ENCODE measurements around the gene SMAD1.

The SMAD1 gene

DNA sequence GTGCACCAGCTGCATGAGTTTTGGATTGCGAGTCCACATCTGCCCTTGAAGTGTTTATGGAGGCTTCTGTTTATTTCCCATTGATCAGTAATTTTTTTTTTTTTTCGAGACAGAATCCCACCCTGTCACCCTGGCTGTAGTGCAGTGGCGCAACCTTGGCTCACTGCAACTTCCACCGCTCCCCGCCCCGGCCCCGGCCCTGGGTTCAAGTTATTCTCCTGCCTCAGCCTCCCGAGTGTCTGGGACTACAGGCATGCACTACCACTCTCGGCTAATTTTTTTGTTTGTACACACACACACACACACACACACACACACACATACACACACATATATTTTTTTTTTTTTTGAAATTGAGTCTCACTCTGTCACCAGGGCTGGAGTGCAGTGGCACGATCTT is 46.1 kb downstream of the SMAD1 start:
- TF ChIP-seq EZH2 (optimal IDR thresholded peaks at IDR 0.05; ENCODE audit: low read depth, low read length): no peak
- TF ChIP-seq EZH2phosphoT487 (IDR thresholded peaks at IDR 0.05; ENCODE audit: low read length): no peak
- TF ChIP-seq, protein P1, sequence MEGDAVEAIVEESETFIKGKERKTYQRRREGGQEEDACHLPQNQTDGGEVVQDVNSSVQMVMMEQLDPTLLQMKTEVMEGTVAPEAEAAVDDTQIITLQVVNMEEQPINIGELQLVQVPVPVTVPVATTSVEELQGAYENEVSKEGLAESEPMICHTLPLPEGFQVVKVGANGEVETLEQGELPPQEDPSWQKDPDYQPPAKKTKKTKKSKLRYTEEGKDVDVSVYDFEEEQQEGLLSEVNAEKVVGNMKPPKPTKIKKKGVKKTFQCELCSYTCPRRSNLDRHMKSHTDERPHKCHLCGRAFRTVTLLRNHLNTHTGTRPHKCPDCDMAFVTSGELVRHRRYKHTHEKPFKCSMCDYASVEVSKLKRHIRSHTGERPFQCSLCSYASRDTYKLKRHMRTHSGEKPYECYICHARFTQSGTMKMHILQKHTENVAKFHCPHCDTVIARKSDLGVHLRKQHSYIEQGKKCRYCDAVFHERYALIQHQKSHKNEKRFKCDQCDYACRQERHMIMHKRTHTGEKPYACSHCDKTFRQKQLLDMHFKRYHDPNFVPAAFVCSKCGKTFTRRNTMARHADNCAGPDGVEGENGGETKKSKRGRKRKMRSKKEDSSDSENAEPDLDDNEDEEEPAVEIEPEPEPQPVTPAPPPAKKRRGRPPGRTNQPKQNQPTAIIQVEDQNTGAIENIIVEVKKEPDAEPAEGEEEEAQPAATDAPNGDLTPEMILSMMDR (IDR thresholded peaks at IDR 0.05; ENCODE audit: low read length): no peak
- no peak overlapping the region for H3K9ac ChIP-seq (ENCODE audit: low read length)
- H3K27me3 ChIP-seq (replicated peaks; ENCODE audit: insufficient read depth, low read length): no peaks in the 10 kb centered on the region
- peaks cover 10% of the 10 kb centered on the region for H3K79me2 ChIP-seq (ENCODE audit: low read length)
- H4K20me1 ChIP-seq (ENCODE audit: insufficient read depth, low read length): no peaks in the 10 kb centered on the region
- no peak overlapping the region for H3K4me2 ChIP-seq (ENCODE audit: low read depth, low read length)
- no peaks in the 10 kb centered on the region for H3K36me3 ChIP-seq (replicated peaks; ENCODE audit: insufficient read depth, low read length)
- no peak overlapping the region for H3K4me3 ChIP-seq (ENCODE audit: low read length)
- H3K9me3 ChIP-seq (replicated peaks; ENCODE audit: insufficient read depth, low read length): no peaks in the 10 kb centered on the region
- H3K27ac ChIP-seq (ENCODE audit: low read length): no peak overlapping the region
- H3K9me2 ChIP-seq (replicated peaks; ENCODE audit: insufficient read depth, low read length): no peaks in the 10 kb centered on the region
- H3K4me1 ChIP-seq (ENCODE audit: low read length): peaks cover 40% of the 10 kb centered on the region
- no peak for DNase-seq
- no peak overlapping the region for H2AFZ ChIP-seq (ENCODE audit: low read length)
- peaks cover 6% of the 10 kb centered on the region; the same call in 1 of the 2 replicates for H3F3A ChIP-seq (ENCODE audit: insufficient read depth, low read length)

DNA sequence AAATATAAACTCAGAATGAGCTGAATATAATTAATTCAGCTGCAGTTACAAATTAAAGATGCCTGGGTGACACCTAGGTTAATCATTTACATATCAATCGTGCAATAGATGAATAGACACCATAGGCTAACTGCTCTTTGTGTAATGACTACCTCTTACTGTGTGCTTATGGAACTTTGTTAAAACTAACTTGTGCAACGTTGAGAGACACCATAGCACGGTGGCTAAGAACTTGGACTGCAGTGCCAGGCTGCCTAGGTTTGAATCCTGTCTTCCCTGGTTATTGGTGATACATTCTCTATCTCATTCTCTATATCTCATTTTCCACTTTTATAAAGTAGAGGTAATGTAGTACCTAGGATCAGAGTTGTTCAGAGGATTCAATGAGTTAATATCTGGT is 46.9 kb downstream of the SMAD1 start:
- TF ChIP-seq, protein P1 (IDR thresholded peaks at IDR 0.05; ENCODE audit: low read length): no peak
- TF ChIP-seq EZH2phosphoT487 (IDR thresholded peaks at IDR 0.05; ENCODE audit: low read length) (no peak), EZH2 (optimal IDR thresholded peaks at IDR 0.05; ENCODE audit: low read depth, low read length) (no peak)
- Histone ChIP-seq H3K9ac (ENCODE audit: low read length) (no peak overlapping the region), H4K20me1 (ENCODE audit: insufficient read depth, low read length) (no peaks in the 10 kb centered on the region), H3K4me2 (ENCODE audit: low read depth, low read length) (no peak overlapping the region), H3F3A (ENCODE audit: insufficient read depth, low read length) (peaks cover 6% of the 10 kb centered on the region; the same call in 1 of the 2 replicates), H3K27ac (ENCODE audit: low read length) (no peak overlapping the region), H2AFZ (ENCODE audit: low read length) (no peak overlapping the region), H3K4me1 (ENCODE audit: low read length) (peaks cover 40% of the 10 kb centered on the region), H3K9me3 (replicated peaks; ENCODE audit: insufficient read depth, low read length) (no peaks in the 10 kb centered on the region), H3K79me2 (ENCODE audit: low read length) (peaks cover 7% of the 10 kb centered on the region), H3K4me3 (ENCODE audit: low read length) (no peak overlapping the region), H3K9me2 (replicated peaks; ENCODE audit: insufficient read depth, low read length) (no peaks in the 10 kb centered on the region), H3K36me3 (replicated peaks; ENCODE audit: insufficient read depth, low read length) (no peaks in the 10 kb centered on the region), H3K27me3 (replicated peaks; ENCODE audit: insufficient read depth, low read length) (no peaks in the 10 kb centered on the region)
- DNase-seq: no peak

DNA sequence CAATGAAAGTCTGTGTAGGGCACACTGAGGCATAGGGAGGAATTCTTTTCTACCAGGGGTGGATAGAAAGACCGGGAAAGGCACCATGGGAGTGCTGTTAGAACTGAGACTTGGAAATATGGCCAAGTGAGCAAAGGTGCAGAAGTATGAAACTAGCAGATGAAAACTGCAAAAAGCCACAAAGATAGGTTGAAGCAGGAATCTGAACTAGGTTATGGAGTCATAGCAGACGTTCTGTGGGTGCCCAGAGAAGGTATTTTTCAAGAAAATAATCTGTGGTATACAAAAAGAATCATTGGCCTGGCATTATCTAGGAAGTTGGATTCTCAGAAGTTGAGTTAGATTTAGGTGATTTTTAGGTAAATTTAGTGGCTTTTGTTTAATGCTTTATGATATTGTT is 48.5 kb downstream of the SMAD1 start:
- Histone ChIP-seq H3F3A (ENCODE audit: insufficient read depth, low read length) (no peaks in the 10 kb centered on the region), H3K9me2 (replicated peaks; ENCODE audit: insufficient read depth, low read length) (no peaks in the 10 kb centered on the region), H4K20me1 (ENCODE audit: insufficient read depth, low read length) (no peaks in the 10 kb centered on the region), H3K27me3 (replicated peaks; ENCODE audit: insufficient read depth, low read length) (no peaks in the 10 kb centered on the region), H3K4me1 (ENCODE audit: low read length) (peaks cover 28% of the 10 kb centered on the region), H2AFZ (ENCODE audit: low read length) (no peak overlapping the region), H3K9me3 (replicated peaks; ENCODE audit: insufficient read depth, low read length) (no peaks in the 10 kb centered on the region), H3K4me2 (ENCODE audit: low read depth, low read length) (peak overlapping the region; percentile 17; the same call in 1 of the 2 replicates), H3K9ac (ENCODE audit: low read length) (no peak overlapping the region), H3K36me3 (replicated peaks; ENCODE audit: insufficient read depth, low read length) (no peaks in the 10 kb centered on the region), H3K4me3 (ENCODE audit: low read length) (no peak overlapping the region), H3K27ac (ENCODE audit: low read length) (peak overlapping the region; percentile 5; the same call in 1 of the 2 replicates), H3K79me2 (ENCODE audit: low read length) (peaks cover 7% of the 10 kb centered on the region)
- DNase-seq: peak; percentile 13
- TF ChIP-seq, protein P1 (IDR thresholded peaks at IDR 0.05; ENCODE audit: low read length): no peak
- no peak for TF ChIP-seq EZH2phosphoT487 (IDR thresholded peaks at IDR 0.05; ENCODE audit: low read length)
- no peak for TF ChIP-seq EZH2 (optimal IDR thresholded peaks at IDR 0.05; ENCODE audit: low read depth, low read length)

All from MM.1S (cell line).